GM12872 (cell line): ENCODE measurements around the gene CELSR1.

ENCODE experiments used
- TF ChIP-seq, protein P1 (sequence below): IDR thresholded peaks from 3 replicates; pipeline ENCODE4 v1.5.1; 2011; ENCODE audit warnings: low read depth, mild to moderate bottlenecking, low read length, moderate library complexity; ENCODE audit not compliant: insufficient read depth

The CELSR1 gene

DNA sequence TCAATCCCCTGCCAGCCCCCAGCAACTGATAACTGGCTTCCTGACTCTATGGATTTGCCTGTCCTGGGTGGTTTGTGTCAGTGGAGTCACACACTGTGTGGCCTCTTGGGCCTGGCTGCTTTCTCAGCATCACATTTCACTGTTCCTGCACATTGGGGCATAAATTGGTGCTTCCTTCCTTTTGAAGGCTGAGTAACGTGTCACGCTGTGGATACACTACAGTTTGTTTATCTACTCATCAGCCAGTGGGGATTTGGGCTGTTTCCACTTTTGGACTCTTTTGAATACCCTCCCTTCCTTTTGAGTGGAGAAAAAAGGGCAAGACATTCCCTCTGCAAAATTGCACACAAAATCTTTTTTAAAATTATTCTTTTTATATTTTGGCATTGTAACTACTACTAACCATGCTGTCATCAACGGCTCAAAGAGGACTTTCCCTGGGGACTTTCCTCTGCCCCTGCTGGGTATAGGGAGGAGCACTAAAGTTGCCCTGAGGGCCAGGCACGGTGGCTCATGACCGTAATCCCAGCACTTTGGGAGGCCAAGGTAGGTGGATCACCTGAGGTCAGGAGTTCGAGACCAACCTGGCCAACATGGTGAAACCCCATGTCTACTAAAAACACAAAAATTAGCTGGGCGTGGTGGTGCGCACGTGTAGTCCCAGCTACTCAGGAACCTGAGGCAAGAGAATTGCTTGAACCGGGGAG is 7.8 kb upstream of the CELSR1 start:
- TF ChIP-seq, protein P1, sequence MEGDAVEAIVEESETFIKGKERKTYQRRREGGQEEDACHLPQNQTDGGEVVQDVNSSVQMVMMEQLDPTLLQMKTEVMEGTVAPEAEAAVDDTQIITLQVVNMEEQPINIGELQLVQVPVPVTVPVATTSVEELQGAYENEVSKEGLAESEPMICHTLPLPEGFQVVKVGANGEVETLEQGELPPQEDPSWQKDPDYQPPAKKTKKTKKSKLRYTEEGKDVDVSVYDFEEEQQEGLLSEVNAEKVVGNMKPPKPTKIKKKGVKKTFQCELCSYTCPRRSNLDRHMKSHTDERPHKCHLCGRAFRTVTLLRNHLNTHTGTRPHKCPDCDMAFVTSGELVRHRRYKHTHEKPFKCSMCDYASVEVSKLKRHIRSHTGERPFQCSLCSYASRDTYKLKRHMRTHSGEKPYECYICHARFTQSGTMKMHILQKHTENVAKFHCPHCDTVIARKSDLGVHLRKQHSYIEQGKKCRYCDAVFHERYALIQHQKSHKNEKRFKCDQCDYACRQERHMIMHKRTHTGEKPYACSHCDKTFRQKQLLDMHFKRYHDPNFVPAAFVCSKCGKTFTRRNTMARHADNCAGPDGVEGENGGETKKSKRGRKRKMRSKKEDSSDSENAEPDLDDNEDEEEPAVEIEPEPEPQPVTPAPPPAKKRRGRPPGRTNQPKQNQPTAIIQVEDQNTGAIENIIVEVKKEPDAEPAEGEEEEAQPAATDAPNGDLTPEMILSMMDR = no peak

GRCh38 chr22:46542011-46542985 is 4.9 kb upstream of the CELSR1 start:
- TF ChIP-seq, protein P1 = peak; percentile 99

DNA sequence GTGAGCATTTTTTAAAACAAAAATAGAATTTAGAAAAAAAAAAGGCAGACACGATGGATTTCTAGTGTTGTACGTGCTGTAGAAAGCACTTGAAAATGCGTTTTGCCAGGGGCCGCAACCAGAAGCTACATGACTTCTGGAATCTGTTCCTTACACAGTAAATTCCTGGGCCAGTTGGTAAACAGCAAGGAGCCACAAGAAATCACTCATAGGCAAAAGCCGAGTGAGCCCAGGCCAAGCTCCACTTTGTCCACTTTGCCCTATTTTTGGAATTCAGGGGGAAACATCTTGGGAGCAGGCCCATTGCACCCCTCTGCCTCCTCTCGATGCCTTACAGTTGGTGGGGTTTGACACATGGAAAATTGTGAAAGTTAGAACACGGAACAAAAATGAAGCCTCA is 4.1 kb upstream of the CELSR1 start:
- TF ChIP-seq, protein P1 = no peak

- TF ChIP-seq, protein P1 = no peak
These were observed 3.5 kb upstream of the CELSR1 start for GRCh38 chr22:46540874-46541273.

DNA sequence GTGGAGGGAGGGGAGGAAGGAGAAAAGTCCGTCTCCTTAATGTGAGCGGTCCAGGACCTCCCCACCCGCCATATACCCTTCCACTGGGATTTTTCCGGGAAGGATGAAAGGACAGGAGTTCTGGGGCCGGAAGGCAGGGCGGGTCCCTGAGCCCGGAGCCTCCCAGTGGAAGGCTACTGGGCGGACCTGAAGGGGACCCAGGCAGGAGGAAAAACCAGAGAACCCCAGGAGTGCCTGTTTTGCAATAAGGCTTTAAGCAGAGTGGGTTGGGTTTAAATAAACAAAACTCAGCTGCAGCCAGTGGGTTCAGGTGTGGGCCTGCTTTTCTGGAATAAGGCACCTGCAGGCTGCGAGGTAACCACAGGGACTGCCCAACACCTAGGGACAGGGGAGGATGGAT is 1.7 kb upstream of the CELSR1 start:
- TF ChIP-seq, protein P1 = no peak

GRCh38 chr22:46538814-46539160 is 1.4 kb upstream of the CELSR1 start:
- TF ChIP-seq, protein P1 = no peak
